Prostate gland (tissue), 2 donors: ENCODE measurements around the gene C9orf50. TPM values are rescaled to one million over a fixed set of nuclear protein-coding genes. Genes with fewer than 3 reads are reported as not detected.

Source experiments
- DNase-seq: peaks from one replicate; pipeline ENCODE4 v3.0.0-alpha.2; 2019; ENCODE audit warnings: low spot score
- H3K27ac ChIP-seq, 2 donors: fragments of 200-600 bp; sonication (generic); 2 replicates each; pipeline ENCODE4 v1.5.1; 2017 to 2019
- H3K27me3 ChIP-seq: fragments of 200-600 bp; sonication (generic); replicated peaks from 2 replicates; pipeline ENCODE4 v1.5.1; 2019; ENCODE audit not compliant: insufficient read depth
- H3K36me3 ChIP-seq, 2 donors: fragments of 200-600 bp; sonication (generic); 1 replicate in 1 of 2; 2 replicates in 1 of 2; pipeline versions ENCODE4 v1.5.1 to v1.8.1; 2017 to 2019
- H3K4me1 ChIP-seq: fragments of 200-600 bp; sonication (generic); replicated peaks from 2 replicates; pipeline ENCODE4 v1.5.1; 2019
- H3K4me3 ChIP-seq, 2 donors: fragments of 200-600 bp; sonication (generic); 2 replicates each; pipeline ENCODE4 v1.5.1; 2017 to 2019
- H3K9me3 ChIP-seq: fragments of 200-600 bp; sonication (generic); 2 replicates; pipeline ENCODE4 v1.5.1; 2017
- POLR2A ChIP-seq: fragments of 450-650 bp; IDR thresholded peaks from one replicate; pipeline ENCODE4 v1.6.1; 2016; ENCODE audit warnings: antibody characterized with exemption, mild to moderate bottlenecking
- POLR2AphosphoS5 ChIP-seq: sonication (generic); formaldehyde crosslinking; IDR thresholded peaks from one replicate; pipeline ENCODE4 v1.6.1; 2017; ENCODE audit warnings: antibody characterized with exemption
- WGBS: methylation state at CpG from one replicate; pipeline ENCODE4 v1.1.5; 2018; 5-methylcytosine and 5-hydroxymethylcytosine counted together
- intact Hi-C: fragments of 100-400 bp; cut with DNase I; formaldehyde crosslinking; loops from one replicate; pipeline ENCODE4 v1.14.2; 2022
- total RNA-seq, 2 donors: library from RNA; depleted of rRNA; stranded (reverse); fragments of >200 nt; gene quantifications; one replicate each; pipeline ENCODE4 v1.1.0, GENCODE V29; 2016
- TF ChIP-seq, protein P1 (sequence below), 4 experiments: fragments of 200-600 bp in 2 of 4; fragments of 450-650 bp in 2 of 4; sonication (generic) in 2 of 4; IDR thresholded peaks; 1 replicate in 3 of 4; 2 replicates in 1 of 4; pipeline ENCODE4 v1.5.1; 2016 to 2019; ENCODE audit warnings: antibody characterized with exemption in 4 of 4, mild to moderate bottlenecking in 2 of 4, moderate library complexity in 2 of 4

The C9orf50 gene
- total RNA-seq, 2 donors from 2014 or later: not detected

DNA sequence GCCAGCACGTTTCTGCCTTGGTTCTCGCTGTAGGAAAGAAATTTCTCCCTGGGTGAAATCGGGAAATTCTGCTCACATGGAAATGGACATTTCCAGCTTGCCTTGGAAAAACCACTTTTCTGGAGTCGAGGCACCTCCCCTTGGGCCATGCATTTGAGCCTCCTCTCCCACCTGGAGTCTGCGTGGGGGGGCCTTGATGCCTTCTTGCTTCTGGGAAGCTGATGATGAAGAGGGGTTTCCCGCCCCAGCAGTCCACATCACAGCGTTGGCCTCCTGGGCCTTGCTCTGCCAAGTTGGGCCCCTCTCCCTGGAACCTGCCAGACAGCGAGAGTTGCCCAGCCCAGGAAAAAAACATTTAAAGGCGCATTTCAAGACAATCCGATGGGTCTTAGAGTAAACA is 22.8 kb upstream of the C9orf50 start:
- Histone ChIP-seq H3K9me3 (no peaks in the 10 kb centered on the region), H3K27ac (no peak overlapping the region), H3K27me3 (no peaks in the 10 kb centered on the region), H3K4me1 (peaks cover 15% of the 10 kb centered on the region), H3K4me3 (no peak overlapping the region), H3K36me3 (no peaks in the 10 kb centered on the region)
- WGBS: 83% methylated on average over 10 of the region's 10 CpGs
- intact Hi-C loops: loop anchor here (2.0 kb wide), 2 partner anchors 83 to 139 kb away; no protein-coding TSS in a partner anchor
- DNase-seq: no peak
- no peak for TF ChIP-seq POLR2A
- TF ChIP-seq, protein P1, sequence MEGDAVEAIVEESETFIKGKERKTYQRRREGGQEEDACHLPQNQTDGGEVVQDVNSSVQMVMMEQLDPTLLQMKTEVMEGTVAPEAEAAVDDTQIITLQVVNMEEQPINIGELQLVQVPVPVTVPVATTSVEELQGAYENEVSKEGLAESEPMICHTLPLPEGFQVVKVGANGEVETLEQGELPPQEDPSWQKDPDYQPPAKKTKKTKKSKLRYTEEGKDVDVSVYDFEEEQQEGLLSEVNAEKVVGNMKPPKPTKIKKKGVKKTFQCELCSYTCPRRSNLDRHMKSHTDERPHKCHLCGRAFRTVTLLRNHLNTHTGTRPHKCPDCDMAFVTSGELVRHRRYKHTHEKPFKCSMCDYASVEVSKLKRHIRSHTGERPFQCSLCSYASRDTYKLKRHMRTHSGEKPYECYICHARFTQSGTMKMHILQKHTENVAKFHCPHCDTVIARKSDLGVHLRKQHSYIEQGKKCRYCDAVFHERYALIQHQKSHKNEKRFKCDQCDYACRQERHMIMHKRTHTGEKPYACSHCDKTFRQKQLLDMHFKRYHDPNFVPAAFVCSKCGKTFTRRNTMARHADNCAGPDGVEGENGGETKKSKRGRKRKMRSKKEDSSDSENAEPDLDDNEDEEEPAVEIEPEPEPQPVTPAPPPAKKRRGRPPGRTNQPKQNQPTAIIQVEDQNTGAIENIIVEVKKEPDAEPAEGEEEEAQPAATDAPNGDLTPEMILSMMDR (IDR thresholded peaks at IDR 0.05): no peak
- no peak for TF ChIP-seq POLR2AphosphoS5

GRCh38 chr9:129641750-129642585 is 21.1 kb upstream of the C9orf50 start, which contains the start of gene ASB6:
ASB6 (minus strand) TSS chr9:129642151; CDS start chr9:129641999, 152 bp downstream.
- intact Hi-C loops: loop anchor here (2.0 kb wide), 2 partner anchors 85 to 141 kb away; no protein-coding TSS in a partner anchor
- Histone ChIP-seq H3K27ac (peak within 1 kb of the TSS; percentile 79), H3K27me3 (no peaks in the 10 kb centered on the region), H3K4me3 (peak within 1 kb of the TSS; percentile 83 to 93), H3K9me3 (no peaks in the 10 kb centered on the region), H3K36me3 (peaks cover 2 to 9% of the 10 kb centered on the region in 2 donors), H3K4me1 (peaks cover 15% of the 10 kb centered on the region)
- DNase-seq: peak; percentile 92
- peak; percentile 95 for TF ChIP-seq POLR2AphosphoS5
- peak; percentile 50 for TF ChIP-seq POLR2A
- TF ChIP-seq, protein P1 (IDR thresholded peaks at IDR 0.05): peak; percentile 99 to 100 (median 100)
- under 1% methylated on average over 59 of the region's 93 CpGs for WGBS

DNA sequence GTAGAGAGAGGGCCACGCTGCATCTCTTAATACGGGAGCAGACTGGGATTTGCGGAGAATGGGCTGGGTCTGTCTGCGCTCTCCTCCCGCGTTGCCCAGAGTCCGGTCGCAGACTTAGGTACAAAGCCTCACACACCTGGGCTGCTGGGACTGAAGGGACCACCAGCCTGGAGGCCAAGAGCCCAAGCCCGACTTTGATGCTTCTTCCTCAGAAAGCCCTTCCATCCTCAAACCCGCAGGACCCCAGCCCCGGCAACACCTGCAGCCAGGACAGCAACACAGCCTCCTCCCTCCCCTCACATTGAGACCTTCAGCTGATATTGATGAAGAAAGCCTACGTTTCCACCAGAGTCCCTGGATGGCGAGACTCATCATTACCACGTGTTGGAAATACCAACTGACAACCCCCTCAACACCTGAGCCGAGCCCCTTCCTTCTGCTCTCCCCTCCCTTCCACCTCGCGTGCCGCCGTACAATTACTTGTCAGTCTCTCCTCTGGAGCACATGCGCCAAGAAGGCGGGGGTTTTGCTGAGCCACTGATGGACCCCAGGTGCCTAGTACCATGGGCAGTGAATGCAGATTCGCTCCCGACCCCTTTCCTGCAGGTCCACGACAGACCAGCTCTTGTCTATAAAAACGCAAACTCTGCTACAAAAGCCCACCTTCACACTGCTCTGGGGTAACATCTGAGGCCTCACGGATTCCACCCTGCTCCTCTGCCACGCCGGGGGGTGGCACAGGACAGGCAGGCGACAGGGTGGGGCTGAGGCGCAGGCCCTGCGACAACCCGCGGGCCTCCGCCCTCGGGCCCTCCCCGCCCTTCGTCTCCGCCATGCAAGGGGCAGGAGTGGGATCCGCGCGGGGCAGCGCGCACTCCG is 20.2 kb upstream of the C9orf50 start:
- 16% methylated on average over 36 of the region's 44 CpGs for WGBS
- no peaks in the 10 kb centered on the region for H3K27me3 ChIP-seq
- H3K27ac ChIP-seq: peak overlapping the region; percentile 79
- no peak for TF ChIP-seq POLR2AphosphoS5
- TF ChIP-seq, protein P1 (IDR thresholded peaks at IDR 0.05): no peak
- TF ChIP-seq POLR2A: no peak
- H3K4me1 ChIP-seq: peaks cover 15% of the 10 kb centered on the region
- H3K36me3 ChIP-seq: peaks cover 4 to 16% of the 10 kb centered on the region in 2 donors
- no peak for DNase-seq
- intact Hi-C loops: no loop called here
- peak overlapping the region; percentile 83 to 93 for H3K4me3 ChIP-seq
- H3K9me3 ChIP-seq: no peaks in the 10 kb centered on the region

DNA sequence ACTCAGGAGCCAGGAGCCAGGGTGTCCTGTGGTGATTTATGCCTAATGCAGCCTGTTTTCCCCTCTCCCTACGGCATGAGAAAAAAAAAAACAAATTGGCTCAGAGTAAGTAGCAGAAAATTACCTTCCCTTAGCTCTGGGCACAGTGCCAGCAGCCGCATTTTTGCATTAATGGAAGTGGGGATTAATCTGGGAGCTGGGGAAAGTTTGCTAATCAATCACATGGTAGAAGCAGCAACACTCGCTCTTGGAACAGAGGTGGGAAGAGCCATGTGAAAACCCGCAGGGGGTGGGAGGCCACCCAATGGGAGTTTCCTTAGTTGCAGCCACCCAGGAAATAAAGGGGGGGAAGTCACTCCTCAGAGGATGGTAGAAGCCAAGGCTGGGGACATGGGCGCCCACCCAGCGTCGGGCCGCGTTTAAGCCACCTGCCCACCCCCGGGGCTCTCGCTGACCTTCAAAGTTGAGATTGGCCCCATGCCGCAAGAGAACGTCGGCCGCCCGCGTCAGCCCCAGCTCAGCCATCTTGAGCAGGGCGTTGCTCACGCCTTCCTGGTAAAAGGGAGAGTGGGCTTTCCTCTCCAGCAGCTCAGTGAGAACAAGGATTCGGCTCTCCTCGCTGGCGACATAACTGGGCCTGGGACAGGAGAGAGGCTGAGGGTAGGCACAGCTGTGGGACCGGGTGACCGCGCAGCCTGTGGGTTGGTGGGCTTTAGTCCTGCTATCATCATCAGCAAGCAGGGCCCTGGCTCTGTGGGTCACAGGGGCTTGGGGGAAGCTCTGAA is 19.4 kb upstream of the C9orf50 start:
- peaks cover 10 to 22% of the 10 kb centered on the region in 2 donors for H3K36me3 ChIP-seq
- TF ChIP-seq, protein P1 (IDR thresholded peaks at IDR 0.05): no peak
- no peak for TF ChIP-seq POLR2A
- TF ChIP-seq POLR2AphosphoS5: no peak
- intact Hi-C loops: no loop called here
- no peak for DNase-seq
- WGBS: 58% methylated on average over 25 of the region's 25 CpGs
- no peaks in the 10 kb centered on the region for H3K9me3 ChIP-seq
- H3K4me1 ChIP-seq: peaks cover 15% of the 10 kb centered on the region
- H3K4me3 ChIP-seq: peak overlapping the region in 1 of 2 donors; percentile 83
- no peaks in the 10 kb centered on the region for H3K27me3 ChIP-seq
- no peak overlapping the region for H3K27ac ChIP-seq
